ENCODE data around the gene LRRFIP2.

- TF ChIP-seq CTCF (IDR thresholded peaks at IDR 0.05) (no peak), EZH2 (IDR thresholded peaks at IDR 0.05; ENCODE audit: borderline replicate concordance, insufficient read depth, low read depth, low read length, poor library complexity, severe bottlenecking) (no peak)
These were observed 42.6 kb downstream of the LRRFIP2 start for GRCh38 chr3:37131860-37132144.

Data from B cell (primary cell).